Measurements from ENCODE around the gene RYR2.

Gene RYR2

GRCh38 chr1:237033061-237033460 lies 8.9 kb upstream of the RYR2 start:
- no peak for DNase-seq

- DNase-seq: no peak
These were observed 8.2 kb upstream of the RYR2 start for GRCh38 chr1:237033804-237034203.

GRCh38 chr1:237035759-237036158 lies 6.2 kb upstream of the RYR2 start:
- no peak for DNase-seq

GRCh38 chr1:237038211-237038610 lies 3.8 kb upstream of the RYR2 start:
- no peak for DNase-seq

- no peak for DNase-seq
These were observed 1.2 kb upstream of the RYR2 start for GRCh38 chr1:237040823-237041222.

GRCh38 chr1:237041461-237041794 lies 556 bp upstream of the RYR2 start:
- DNase-seq: no peak

GRCh38 chr1:237042526-237042891 lies 525 bp downstream of the RYR2 start:
- no peak for DNase-seq

- peak; percentile 8 for DNase-seq
These were observed 1.1 kb downstream of the RYR2 start for GRCh38 chr1:237042892-237043576.

- DNase-seq: no peak
These were observed 2.1 kb downstream of the RYR2 start for GRCh38 chr1:237043846-237044636.

GRCh38 chr1:237045278-237046016 lies 3.5 kb downstream of the RYR2 start:
- no peak for DNase-seq

GRCh38 chr1:237048803-237049202 lies 6.8 kb downstream of the RYR2 start:
- DNase-seq: no peak

- no peak for DNase-seq
These were observed 8.2 kb downstream of the RYR2 start for GRCh38 chr1:237050185-237050584.

- DNase-seq: no peak
These were observed 8.9 kb downstream of the RYR2 start for GRCh38 chr1:237050915-237051314.

GRCh38 chr1:237054313-237054712 lies 12.3 kb downstream of the RYR2 start:
- DNase-seq: no peak

- no peak for DNase-seq
These were observed 16.5 kb downstream of the RYR2 start for GRCh38 chr1:237058470-237058869.

GRCh38 chr1:237059244-237059643 lies 17.3 kb downstream of the RYR2 start:
- DNase-seq: no peak

GRCh38 chr1:237062976-237063375 lies 21.0 kb downstream of the RYR2 start:
- no peak for DNase-seq

- DNase-seq: no peak
These were observed 23.9 kb downstream of the RYR2 start for GRCh38 chr1:237065903-237066302.

GRCh38 chr1:237070519-237070918 lies 28.5 kb downstream of the RYR2 start:
- DNase-seq: no peak

- DNase-seq: no peak
These were observed 29.8 kb downstream of the RYR2 start for GRCh38 chr1:237071641-237072420.

GRCh38 chr1:237074371-237075117 lies 32.6 kb downstream of the RYR2 start:
- DNase-seq: no peak

GRCh38 chr1:237084341-237085077 lies 42.5 kb downstream of the RYR2 start:
- no peak for DNase-seq

All from activated CD4-positive, alpha-beta T cell treated with anti-CD3 and anti-CD28 coated beads for 48 hours (primary cell).